ENCODE measurements around the gene HOXC6. TPM values are rescaled to one million over a fixed set of nuclear protein-coding genes. Genes with fewer than 3 reads are reported as not detected.
"Not testable (repeated sequence)": the region's sequence is repeated elsewhere in the genome, so short reads cannot be mapped to it uniquely, and the experiment has no call there.

Gene HOXC6
- total RNA-seq, 1 donor: not detected

DNA sequence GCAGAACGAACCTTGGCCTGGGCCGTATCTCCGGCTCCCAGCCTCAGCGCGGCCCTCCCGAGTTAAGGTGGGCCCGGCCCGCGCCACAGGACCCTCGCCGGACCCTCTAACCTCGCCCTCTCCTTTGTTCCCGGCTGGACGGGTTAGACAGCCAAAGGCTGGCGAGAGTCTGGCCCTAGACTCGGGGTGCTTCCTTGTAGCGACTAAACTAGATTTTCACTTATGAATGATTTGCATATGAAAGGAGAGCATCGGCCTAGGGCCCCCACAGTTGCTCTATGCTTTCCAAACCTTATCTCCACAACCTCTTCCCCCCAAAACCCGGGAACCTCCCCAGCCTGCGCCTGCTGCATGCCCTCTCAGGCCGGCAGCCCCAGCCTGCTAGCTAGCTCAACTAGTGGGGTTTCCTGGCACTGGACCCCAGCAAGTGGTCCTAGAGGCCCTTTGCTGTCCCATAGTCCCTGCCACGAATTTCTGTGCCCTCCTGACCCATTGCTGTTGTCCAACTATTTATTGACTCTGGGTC is 6.6 kb downstream of the HOXC6 start:
- Histone ChIP-seq H3K4me1 (ENCODE audit: insufficient read depth, low read length) (peaks cover 12% of the 10 kb centered on the region), H3K27me3 (ENCODE audit: insufficient read depth, low read length) (peaks cover 97% of the 10 kb centered on the region), H3K9me3 (ENCODE audit: low read depth, low read length) (no peaks in the 10 kb centered on the region), H3K4me3 (ENCODE audit: low read length) (no peak overlapping the region)

DNA sequence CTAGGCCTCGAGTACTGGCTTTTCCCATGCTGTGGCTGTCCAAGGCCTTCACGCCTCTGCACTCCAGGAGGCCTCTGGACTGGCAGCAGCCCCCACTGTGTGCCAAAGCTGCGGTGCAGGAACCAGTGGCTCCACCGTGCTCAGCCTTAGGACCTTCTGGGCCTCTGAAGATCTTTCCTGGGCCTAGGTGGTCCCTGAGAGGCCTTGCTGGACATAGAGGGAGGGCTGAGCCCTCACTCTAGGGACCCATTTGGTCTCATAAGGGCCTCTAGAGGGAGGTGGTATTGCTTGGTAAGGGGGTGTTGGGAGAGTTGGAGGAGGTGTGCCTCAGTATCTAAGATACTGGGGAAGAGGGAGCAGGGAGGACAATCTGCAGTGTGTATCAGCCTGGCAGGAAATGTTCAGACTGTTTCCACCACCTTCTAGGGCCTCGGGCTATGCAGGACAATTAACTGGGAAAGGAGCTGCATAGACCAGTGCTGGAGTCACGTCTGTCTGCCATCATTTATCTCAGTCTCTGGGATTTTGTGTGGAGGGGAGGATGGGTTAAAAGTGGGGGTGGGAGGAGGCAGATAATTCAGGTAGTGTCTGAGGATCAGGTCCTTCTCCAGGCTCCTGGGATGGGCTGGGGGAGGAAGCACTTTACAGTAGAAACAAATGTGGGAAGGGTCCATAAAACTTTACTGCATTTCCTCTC is 7.5 kb downstream of the HOXC6 start:
- peaks cover 12% of the 10 kb centered on the region for H3K4me1 ChIP-seq (ENCODE audit: insufficient read depth, low read length)
- peaks cover 98% of the 10 kb centered on the region for H3K27me3 ChIP-seq (ENCODE audit: insufficient read depth, low read length)
- H3K9me3 ChIP-seq (ENCODE audit: low read depth, low read length): no peaks in the 10 kb centered on the region
- H3K4me3 ChIP-seq (ENCODE audit: low read length): no peak overlapping the region

DNA sequence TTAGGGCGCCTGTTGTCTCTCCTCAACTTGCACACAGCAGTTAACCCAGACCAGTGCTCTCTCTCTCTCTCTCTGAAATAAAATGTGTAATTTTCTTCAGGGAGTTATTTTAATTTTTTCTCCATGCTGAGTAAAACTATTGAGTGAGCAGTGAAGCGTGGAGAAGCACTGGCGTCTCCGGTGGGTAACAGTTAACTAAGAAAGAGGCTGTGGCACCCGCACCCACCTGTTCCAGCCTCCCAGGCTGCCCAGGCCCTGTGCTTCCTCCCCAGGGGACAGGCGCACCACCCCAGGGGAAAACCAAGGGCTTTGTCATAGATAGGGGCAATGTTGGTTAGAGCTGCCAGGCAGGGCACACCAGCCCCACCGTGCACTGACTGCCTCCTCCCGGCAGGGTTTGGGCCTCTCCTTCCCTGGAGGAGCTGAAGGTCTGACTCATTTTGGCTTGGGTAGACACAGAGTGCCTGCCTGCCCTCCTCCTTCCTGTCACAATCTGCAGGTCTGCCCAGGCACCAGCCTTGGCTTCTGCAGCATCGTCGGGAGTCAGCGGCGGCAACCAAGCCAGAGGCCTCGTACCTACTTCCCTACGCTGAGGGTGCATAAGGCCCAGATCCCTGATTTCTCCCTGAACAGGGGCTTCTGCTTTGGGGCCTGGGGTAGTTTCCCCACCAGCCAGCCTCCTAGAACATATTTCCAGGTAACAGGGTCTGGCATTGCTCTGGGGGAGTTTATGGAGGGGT is 8.6 kb downstream of the HOXC6 start:
- Histone ChIP-seq H3K9me3 (ENCODE audit: low read depth, low read length) (no peaks in the 10 kb centered on the region), H3K4me1 (ENCODE audit: insufficient read depth, low read length) (peaks cover 12% of the 10 kb centered on the region), H3K27me3 (ENCODE audit: insufficient read depth, low read length) (peaks cover 97% of the 10 kb centered on the region), H3K4me3 (ENCODE audit: low read length) (no peak overlapping the region)

DNA sequence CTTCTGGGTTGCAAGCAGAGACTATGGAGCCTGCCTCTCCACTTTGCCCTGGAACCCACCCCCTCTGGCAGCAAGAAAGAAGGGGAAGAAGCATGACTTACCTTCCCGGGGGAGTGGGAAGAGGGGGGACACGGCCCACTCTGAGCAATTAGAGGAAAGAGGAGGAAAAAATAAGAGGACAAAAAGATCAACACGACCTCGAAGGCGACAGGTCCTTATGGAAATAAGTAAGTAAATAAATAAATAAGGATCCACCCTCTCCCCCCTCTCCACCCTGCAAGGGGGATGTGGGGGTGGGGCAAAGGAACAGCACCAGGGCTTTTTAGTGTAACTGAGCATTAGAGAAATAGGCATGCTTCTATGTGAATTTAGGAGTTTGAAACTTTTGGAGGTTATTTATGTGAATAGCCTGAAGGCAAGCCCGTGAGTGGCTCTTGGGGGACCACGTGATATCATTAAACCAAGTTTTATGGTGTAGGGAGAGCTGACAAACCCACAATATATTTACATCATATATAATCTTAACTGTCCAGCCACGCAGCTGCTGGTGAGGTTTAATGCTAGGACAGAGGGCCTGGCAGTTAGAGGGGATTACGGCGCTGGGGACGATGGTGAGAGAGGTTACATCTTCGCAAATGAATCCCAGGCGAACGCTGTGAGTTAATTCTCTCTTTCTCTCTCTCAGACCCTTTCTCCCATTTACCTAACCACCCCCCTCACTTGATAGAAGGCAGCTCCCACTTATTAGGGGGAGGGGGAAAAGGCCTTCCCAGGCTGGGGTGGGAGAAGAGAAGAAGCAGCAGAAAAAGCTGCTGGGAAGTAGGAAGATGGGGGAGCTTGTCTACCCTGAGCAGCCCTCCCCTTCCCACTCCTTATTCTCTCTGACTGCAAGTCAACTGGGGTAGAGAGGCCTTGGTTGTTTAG is 9.4 kb downstream of the HOXC6 start:
- Histone ChIP-seq H3K4me3 (ENCODE audit: low read length) (no peak overlapping the region), H3K27me3 (ENCODE audit: insufficient read depth, low read length) (peaks cover 96% of the 10 kb centered on the region), H3K9me3 (ENCODE audit: low read depth, low read length) (no peaks in the 10 kb centered on the region), H3K4me1 (ENCODE audit: insufficient read depth, low read length) (peaks cover 12% of the 10 kb centered on the region)

DNA sequence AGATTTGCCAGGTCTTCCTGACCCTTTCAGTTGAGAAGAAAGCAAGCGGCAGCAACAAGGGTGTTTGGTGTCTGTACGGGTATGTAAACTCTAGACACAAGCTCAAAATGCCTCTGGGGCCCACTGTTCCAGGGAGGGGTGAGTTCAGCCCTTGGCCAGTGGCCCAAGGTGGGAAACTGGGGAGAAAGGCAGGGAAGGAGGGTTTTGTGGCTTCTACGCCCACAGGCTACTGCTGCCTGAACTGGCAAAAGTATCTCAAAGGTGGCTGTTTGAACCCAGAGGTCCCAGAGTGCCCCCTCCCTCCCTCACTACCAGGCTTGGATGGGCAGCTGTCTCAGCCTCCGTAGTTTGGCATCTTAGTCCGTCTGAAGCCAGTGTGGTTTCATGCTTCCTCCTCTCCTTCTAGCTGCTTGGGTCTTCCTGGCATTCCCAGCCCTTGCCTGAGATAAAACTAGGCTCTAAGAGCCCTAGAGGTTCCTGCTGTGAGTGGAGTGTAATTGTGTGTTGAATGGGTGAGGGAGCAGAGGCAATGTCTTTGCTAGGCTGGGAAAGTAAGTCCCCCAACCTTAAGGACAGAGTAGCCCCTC is 10.1 kb downstream of the HOXC6 start:
- Histone ChIP-seq H3K27me3 (ENCODE audit: insufficient read depth, low read length) (peaks cover 96% of the 10 kb centered on the region), H3K4me3 (ENCODE audit: low read length) (no peak overlapping the region), H3K9me3 (ENCODE audit: low read depth, low read length) (no peaks in the 10 kb centered on the region), H3K4me1 (ENCODE audit: insufficient read depth, low read length) (peaks cover 8% of the 10 kb centered on the region)

DNA sequence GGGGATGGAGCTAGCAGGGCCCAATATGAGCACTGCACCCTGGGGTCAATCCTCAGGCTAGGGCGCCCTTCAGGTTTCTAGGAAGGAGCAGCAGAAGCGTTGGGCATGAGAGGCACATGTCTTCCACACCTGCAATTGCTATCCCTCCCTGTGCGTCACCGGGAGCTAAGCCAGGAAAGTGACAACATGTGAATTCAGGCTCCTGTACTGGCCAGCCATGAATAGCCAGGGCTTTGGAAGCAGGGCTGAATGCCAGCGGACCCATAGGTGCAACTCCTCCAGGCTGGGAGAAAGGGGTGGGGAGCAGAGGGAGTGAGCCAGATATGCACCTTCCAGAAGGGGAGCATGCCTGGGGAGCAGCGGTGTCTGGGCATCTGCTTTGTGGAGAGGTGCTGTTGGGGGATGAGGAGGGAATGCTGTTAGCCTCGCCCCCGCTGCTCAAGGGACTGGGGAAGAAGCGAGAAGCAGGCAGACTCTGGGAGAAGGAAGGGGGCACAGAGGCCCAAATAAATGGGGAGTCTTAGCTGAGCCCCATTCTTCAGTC is 10.7 kb downstream of the HOXC6 start:
- Histone ChIP-seq H3K4me1 (ENCODE audit: insufficient read depth, low read length) (peaks cover 5% of the 10 kb centered on the region), H3K4me3 (ENCODE audit: low read length) (no peak overlapping the region), H3K9me3 (ENCODE audit: low read depth, low read length) (no peaks in the 10 kb centered on the region), H3K27me3 (ENCODE audit: insufficient read depth, low read length) (peaks cover 98% of the 10 kb centered on the region)

DNA sequence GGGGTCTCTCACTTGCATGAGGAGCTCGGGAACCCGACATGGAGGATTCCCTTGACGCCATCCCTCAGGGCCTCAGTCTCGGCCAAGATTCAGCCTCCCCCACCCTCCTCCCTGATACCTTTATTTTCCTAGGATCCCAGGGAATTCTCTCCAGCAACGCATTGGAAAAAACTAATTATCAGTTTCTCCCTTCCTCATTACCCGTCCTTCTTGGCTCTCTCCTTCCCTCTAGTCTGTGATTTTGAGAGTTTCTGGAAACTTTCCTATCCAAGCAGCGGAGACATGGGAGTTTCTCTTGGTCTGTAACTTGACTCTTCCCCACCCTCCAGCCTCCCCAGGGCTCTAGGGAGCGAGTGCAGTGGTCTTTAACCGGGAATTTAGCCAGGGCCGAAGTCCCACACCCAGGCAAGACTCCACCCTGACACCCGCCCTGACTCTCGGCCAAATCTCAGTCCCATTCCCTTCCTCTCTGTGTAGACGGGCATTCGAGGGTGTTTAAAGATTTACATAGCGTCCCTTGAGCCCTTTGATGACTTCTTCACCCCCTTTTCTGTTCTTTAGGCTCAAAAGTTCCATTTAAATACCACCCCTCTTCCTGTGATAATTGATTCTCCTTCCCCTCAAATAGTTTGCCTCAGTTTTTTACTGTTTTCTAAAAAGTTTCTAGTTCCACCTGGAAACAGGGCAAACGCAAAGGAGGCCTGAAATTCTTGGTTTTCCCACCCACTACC is 11.3 kb downstream of the HOXC6 start:
- Histone ChIP-seq H3K4me3 (ENCODE audit: low read length) (no peak overlapping the region), H3K9me3 (ENCODE audit: low read depth, low read length) (no peaks in the 10 kb centered on the region), H3K27me3 (ENCODE audit: insufficient read depth, low read length) (peaks cover 98% of the 10 kb centered on the region), H3K4me1 (ENCODE audit: insufficient read depth, low read length) (no peaks in the 10 kb centered on the region)

DNA sequence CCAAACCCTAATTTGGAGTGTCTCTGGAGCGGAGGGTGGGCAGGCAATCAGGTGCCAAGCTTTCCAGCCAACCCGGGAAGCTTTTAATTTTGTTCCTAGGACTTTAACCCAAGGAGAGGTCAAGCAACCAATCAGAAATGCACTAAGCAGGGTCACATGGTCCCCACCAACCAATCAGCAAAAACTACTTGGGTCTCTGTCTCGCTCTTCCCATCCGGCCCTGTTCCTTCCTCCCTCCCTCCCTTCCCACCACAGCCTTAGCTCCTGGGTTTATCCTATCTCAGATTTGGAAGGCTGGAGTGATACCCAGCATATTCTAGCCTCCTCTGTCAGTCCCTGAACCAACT is 11.9 kb downstream of the HOXC6 start:
- Histone ChIP-seq H3K9me3 (ENCODE audit: low read depth, low read length) (no peaks in the 10 kb centered on the region), H3K4me1 (ENCODE audit: insufficient read depth, low read length) (no peaks in the 10 kb centered on the region), H3K4me3 (ENCODE audit: low read length) (no peak overlapping the region), H3K27me3 (ENCODE audit: insufficient read depth, low read length) (peaks cover 98% of the 10 kb centered on the region)

DNA sequence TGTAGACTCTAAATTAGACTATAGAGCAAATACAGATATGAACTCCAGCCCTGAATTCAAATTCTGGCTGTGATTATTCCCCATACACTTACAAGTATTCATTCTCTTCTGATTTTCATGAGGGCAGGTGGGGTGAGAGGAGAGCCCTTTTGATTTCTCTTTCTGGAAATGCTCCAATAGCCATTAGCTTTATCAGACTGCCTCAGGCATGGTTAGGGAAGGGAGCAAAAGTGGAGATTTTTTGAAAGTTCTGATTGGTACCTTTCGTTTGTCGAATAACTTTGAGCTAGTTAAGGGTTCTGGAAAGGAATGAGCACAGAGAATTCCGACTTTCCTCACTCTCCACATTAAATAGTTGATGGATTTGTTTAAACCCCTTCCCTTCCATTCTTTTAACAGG is 12.4 kb downstream of the HOXC6 start:
- Histone ChIP-seq H3K4me3 (ENCODE audit: low read length) (no peak overlapping the region), H3K27me3 (ENCODE audit: insufficient read depth, low read length) (peaks cover 98% of the 10 kb centered on the region), H3K9me3 (ENCODE audit: low read depth, low read length) (no peaks in the 10 kb centered on the region), H3K4me1 (ENCODE audit: insufficient read depth, low read length) (no peaks in the 10 kb centered on the region)

DNA sequence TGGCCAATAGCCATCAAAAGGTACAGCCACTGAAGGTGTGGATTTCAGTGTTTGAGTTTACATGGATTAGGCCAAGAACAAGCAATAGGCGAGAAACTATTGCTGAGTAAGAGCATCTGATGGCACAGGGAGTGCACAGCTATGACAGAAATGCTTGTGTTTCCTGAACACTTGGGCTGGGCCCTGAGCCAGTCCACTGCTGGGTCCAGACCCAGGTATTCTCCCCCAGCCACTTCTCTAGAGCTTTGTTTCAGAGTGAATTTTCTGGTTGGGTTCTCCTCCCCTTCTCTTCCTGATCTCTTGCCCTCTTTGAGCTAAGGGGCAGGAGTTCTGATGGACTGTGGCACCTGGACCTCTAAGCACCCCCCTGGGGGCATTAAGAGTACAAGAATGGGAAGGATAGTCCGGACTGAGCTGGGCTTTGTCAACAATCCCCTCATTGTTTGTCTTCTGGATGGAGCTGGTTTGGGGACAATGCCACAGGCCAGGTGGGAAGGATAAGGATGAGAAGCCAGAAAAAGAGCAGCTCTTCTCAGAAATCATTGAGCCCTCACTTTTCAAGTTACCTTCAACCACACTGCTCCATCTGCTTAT is 13.0 kb downstream of the HOXC6 start:
- peaks cover 98% of the 10 kb centered on the region for H3K27me3 ChIP-seq (ENCODE audit: insufficient read depth, low read length)
- no peak overlapping the region for H3K4me3 ChIP-seq (ENCODE audit: low read length)
- no peaks in the 10 kb centered on the region for H3K9me3 ChIP-seq (ENCODE audit: low read depth, low read length)
- no peaks in the 10 kb centered on the region for H3K4me1 ChIP-seq (ENCODE audit: insufficient read depth, low read length)

DNA sequence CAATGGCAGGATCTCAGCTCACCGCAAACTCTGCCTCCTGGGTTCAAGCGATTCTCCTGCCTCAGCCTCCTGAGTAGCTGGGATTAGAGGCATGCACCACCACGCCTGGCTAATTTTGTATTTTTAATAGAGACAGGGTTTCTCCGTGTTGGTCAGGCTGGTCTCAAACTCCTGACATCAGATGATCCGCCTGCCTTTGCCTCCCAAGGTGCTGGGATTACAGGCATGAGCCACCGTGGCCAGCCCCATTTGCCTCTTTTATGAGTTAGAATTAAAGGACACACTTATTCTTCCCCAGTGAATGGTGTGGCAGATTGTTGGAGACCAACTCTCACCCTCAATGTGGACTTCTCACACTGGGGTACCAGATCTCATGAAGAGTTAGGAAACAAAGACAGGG is 13.8 kb downstream of the HOXC6 start:
- not testable (repeated sequence) for H3K4me3 ChIP-seq (ENCODE audit: low read length); H3K9me3 ChIP-seq (ENCODE audit: low read depth, low read length); H3K4me1 ChIP-seq (ENCODE audit: insufficient read depth, low read length)
- peaks cover 98% of the 10 kb centered on the region for H3K27me3 ChIP-seq (ENCODE audit: insufficient read depth, low read length)

DNA sequence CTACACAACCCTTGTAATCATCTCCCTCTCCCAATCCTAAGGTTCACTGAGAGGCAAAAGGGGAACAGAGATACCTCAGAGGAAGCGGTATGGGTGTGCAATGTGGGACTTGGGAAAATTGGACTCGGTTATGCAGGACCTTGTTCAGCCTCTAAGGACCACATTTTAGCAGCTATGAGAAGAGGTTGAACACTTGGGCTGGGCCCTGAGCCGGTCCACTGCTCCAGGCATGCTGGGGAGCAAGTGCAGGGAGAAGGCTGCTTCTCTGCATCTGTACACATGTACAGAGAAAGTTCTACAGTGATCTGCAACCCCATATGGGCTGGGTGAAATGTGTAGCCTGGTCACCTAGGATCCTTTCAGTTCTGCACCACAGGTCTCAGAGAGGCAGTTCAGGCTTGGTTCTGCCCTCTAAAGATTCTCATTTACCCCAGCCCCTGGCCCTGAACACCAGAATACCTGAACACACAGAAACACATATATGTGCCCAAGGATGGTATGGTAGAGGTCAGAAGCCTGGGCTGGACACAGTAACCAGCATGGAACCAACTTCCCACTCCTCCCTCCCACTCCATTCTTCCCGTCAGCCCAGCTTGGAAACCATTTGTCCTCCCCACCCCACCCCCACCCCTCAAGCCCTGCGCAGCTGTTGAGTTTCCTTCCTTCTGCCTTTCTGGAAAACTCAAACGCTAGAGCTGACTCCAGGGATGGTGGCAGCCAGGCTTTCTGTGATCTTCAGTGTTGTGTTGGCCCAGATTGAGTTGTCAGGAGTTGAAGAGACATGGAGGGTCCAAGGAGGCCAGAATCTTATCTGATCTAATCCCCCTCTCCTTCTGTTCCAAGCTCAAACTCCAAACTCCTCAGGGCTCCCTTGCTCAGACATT is 15.0 kb downstream of the HOXC6 start:
- no peak overlapping the region for H3K4me3 ChIP-seq (ENCODE audit: low read length)
- peaks cover 98% of the 10 kb centered on the region for H3K27me3 ChIP-seq (ENCODE audit: insufficient read depth, low read length)
- peaks cover 10% of the 10 kb centered on the region for H3K4me1 ChIP-seq (ENCODE audit: insufficient read depth, low read length)
- no peaks in the 10 kb centered on the region for H3K9me3 ChIP-seq (ENCODE audit: low read depth, low read length)

Data from mononuclear cell (primary cell).